Measurements from ENCODE around the gene DTYMK.

Gene DTYMK

DNA sequence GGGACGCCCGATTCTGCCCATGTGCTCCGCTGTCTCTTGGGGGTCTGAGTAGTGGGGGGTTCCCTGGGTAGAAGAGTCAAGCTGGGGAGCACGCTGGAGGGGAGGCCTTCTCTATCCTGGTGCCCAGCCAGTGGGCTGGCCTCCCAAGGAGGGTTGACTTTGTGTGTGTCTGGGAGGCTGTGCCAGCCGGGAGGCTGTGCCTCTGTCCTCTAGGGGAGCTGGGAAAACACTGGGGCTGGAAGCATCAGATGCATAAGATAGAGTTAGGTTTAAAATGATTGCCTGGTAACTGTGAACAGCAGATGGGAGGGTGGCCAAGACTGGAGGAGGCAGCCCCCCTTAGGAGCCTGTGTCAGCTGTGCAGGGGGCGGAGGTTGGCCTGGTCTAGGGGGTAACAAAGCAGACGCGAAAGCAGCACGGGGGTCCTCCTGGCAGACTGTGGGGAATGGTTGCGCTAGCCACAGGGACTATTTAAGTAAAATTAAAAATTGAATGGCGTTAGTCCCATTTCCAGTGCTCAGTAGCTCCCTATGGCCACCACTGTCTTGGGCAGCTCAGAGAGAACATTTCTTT is 16.5 kb upstream of the DTYMK start:
- DNase-seq (ENCODE audit: low read depth) = no peak

- DNase-seq (ENCODE audit: low read depth) = peak; percentile 62
Measured at GRCh38 chr2:241702155-241703031, 15.8 kb upstream of the DTYMK start.

GRCh38 chr2:241701399-241702154 is 15.0 kb upstream of the DTYMK start, which contains the start of gene ING5:
TSS of gene ING5 (plus strand) at chr2:241702039. CDS start at chr2:241702066, 27 bp downstream.
- DNase-seq (ENCODE audit: low read depth) = peak; percentile 82

DNA sequence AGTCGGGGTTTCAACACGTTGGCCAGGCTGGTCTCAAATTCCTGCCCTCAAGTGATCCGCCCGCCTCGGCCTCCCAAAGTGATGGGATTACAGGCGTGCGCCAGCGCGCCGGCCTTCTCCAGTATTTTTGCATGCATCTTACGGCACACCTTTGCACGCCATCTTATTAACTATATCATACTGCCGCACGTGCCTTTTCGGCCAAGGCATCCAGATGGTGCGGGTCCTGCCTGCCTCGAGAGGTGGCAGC is 14.5 kb upstream of the DTYMK start:
- no peak for DNase-seq (ENCODE audit: low read depth)

DNA sequence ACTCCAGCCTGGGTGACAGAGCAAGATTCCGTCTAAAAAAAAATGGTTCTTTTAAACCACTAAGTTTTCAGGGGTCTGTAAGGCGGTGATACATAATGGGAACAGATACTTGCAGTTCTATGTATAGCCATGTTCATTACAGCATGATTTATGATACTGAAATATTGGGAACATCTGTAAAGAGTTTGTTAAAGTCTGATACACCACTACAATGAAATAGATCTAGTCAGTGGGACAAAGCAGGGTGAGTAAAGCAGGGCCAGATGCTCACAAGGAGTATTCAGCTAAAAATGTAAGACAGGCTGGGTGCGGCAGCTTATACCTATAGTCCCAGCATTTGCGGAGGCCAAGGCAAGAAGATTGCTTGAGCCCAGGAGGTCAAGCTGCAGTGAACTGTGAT is 9.0 kb upstream of the DTYMK start:
- DNase-seq (ENCODE audit: low read depth) = no peak

DNA sequence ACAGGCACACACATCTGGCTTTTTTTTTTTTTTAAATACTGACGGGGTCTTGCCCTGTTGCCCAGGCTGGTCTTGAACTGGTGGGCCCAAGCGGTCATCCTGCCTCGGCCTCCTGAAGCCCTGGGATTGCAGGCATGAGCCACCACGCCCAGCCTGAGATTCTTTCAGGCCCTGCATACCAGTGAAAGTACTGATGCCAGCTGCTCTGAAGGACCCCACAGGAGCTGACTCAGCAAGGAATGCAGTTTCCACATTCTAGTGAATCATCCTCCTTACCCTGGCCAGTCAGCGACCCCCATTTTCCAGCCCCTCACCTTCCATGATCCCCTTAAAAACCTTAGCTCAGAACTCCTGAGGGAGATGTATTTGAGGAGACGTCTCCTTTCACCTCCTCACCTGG is 5.8 kb upstream of the DTYMK start:
- DNase-seq (ENCODE audit: low read depth) = peak; percentile 67

GRCh38 chr2:241690202-241690717 is 3.6 kb upstream of the DTYMK start:
- DNase-seq (ENCODE audit: low read depth) = no peak

- DNase-seq (ENCODE audit: low read depth) = no peak
Measured at GRCh38 chr2:241689306-241689705, 2.7 kb upstream of the DTYMK start.

DNA sequence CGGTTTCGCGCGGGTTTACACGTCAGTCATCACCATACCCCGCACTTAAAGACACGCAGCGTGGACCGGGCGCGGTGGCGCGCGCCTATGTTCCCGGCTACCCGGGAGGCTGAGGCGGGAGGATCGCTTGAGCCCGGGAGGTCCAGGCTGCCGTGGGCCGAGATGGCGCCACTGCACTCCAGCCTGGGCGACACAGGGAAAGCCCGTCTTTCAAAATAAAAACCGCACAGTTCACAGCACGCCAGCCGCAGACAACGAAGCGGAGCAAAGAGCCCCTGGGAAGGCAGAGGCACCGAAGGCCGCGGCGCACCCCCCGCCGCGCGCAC is 328 bp downstream of the DTYMK start:
- no peak for DNase-seq (ENCODE audit: low read depth)

DNA sequence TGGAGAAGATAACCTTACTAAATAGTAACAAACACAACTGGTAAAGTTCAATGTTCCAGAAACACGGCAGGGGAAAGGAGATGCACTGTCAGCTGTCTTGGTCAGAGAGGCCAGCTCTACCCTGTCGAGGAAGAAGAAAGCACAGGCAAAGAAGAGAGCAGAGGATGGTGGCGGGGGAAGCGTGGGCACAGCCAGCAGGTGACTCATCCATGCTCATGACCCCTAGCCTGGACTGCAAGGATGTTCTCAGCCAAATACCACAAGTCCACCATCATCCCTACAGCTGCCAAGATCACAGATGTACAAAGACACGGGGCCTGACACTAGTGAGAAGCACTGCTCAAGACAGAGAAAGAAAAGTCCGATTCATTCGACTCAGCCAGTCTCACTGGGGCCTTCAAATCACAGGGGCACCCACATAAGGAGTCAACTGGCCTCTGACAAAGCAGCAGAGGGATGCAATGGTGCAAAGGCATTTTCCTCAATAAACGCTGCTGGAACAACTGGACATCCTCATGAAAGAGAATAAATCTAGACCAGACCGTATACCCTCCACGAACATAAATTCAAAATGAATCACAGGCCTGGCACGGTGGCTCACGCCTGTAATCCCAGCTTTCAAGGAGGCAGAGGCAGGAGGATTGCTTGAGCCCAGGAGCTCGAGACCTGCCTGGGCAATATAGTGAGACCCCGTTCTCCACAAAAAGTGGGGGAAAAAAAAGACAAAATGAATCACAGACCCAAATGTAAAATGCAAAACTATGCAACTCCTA is 5.6 kb downstream of the DTYMK start:
- peak; percentile 96 for DNase-seq (ENCODE audit: low read depth)

DNA sequence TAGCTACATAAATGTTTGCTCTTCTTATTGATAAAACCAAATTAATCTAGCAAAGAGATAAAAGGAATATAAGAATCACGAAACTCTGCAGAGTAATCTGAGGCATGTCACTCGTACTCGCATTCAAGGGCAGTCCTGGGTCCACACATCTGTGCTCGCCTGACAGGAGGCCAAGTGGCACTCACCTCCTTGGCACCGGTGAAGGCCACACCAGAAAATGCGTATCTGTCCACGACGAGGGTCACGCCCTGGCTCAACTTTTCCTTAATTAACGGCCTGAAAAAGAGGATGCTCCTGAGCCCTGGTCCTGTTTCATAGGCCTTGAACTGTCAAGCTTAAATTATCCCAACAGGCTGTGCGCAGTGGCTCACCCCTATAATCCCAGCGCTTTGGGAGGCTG is 6.6 kb downstream of the DTYMK start:
- no peak for DNase-seq (ENCODE audit: low read depth)

DNA sequence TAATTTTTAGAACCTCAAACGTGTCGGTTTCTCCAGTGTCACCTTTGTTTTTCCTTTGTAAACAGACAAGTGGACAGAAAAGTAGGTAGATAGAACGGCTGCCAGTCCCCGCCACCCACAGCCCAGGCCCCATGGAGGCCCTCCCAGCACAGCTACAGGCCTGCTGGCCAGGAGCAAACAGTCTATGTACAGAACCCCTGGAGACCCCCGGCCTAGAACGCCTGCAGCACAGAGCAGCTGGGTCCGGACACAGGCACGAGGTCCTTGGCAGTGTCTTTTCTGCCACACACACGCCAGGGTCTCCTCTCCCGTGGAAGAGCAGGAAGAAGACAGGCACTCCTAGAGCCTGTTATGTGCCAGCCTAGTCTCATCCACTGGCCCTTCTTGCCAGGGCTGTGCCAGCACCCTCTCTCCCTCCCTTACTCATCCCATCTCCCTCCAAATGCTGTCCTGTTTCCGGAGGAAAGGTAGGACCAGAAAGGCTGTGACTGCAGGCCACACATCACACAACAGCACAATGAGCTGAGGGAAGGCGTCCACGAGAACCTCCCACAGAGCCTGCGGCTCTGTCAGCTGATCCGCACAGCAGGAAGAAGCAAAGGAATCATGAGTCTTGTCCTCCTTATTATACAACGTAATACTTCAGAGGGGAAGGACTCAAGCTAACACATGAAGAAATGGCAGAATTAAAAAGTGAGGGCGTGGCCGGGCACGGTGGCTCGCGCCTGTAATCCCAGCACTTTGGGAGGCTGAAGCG is 7.7 kb downstream of the DTYMK start:
- DNase-seq (ENCODE audit: low read depth) = no peak

GRCh38 chr2:241678307-241678706 is 8.3 kb downstream of the DTYMK start:
- DNase-seq (ENCODE audit: low read depth) = no peak

- DNase-seq (ENCODE audit: low read depth) = no peak
Measured at GRCh38 chr2:241677392-241677791, 9.2 kb downstream of the DTYMK start.

DNA sequence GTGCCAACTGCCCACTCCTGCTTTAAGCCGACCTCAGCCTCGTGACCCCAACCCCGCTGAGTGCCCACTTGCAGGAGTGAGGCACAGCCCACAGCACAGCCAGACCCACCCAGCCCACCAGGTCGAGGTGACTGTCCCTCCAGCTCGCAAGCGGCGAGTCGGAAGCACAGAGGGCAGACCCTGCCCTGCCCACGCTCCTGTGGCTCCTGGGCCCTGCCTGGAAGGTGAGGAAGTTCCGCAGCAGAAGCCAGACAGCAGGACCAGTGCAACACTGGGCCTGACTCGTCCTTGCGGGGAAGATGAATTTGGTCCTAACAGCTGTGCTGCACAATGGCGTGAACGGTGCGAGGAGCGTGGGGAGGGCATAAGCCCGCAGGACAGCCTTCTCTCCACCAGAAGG is 9.9 kb downstream of the DTYMK start:
- DNase-seq (ENCODE audit: low read depth) = no peak

DNA sequence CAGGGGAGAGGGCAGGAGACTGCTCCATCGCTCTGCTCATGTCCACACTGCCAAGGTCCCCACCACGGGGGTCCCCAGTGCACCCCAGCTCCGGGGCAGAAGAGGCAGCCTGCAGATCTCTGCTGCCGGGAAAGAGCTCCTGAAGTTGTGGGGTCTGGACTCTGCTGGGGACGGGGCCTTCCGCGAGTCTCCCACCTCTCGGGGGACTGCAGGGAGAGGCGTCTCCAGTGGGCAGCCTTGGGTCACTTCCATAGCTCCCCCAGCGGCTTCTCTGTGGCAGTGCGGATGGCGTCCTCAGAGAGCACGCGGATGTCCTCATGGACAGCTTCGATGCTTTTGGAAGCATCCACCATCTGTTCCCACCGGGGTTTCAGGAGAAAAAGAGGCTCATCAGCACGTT is 10.7 kb downstream of the DTYMK start:
- DNase-seq (ENCODE audit: low read depth) = no peak

DNA sequence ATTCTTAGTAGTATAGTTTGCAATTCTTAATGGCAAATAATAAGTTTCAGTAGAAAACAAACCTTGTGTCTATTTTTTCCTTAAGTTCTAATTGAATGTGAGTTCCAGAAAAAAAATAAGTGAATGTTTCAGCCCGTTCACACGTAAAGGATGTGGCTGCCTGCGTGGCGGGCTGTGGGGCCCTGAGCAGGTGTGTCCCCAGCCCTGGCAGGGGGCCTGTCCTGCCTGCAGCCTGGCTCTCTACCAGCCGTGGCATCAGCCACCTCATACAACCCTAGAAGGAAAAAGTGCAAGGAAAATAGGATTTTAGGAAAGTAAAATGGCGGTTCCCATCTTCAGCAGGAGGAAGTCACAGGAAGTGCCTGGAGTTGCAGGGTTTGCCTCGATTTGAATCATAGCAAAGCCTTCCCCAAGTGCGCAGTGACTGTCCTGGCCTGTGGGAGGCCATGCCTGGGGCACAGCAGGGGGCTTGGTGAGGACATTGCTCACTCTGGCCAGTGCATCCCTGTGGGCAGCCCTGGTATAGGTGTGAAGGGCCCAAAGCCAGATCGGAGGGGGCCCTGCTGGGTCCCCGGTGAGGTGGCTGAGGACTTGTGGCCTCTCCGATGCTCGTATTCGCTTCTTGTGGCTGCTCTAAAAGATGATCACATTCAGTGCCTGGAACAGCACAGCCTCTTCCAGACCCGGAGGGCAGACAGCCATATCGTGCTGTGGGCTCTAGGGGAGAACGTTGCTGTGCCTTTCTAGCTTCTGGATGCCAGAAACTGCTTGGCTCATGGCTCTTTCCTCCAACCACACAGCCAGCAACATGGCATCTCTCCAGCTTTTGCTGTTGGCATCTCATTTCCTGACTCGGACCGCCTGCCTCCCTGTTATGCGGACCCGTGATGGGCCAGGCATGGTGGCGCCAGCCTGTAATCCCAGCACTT is 12.6 kb downstream of the DTYMK start:
- no peak for DNase-seq (ENCODE audit: low read depth)

DNA sequence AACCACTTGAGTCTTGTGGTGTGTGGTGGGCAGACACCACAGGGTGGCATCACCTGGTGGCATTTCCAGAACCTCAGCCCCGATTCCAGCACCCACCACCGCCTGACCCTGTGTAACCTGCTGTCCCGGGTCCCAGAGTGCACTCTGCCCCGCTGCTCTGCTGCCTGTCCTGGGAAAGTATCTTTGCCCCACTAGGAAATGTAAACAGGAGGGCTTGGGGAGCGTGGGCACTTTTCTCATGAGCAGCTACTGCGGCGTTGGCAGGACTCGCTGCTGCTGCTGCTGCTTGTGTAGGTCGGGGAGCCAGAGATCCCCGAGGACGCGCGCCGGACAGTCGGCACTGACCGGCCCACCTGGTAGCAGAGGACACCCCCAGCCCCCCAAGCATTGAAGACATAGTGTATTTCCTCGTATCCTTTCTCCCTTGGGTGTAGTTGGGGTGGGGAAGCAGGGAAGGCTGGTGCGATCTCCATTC is 13.4 kb downstream of the DTYMK start:
- DNase-seq (ENCODE audit: low read depth) = no peak

DNA sequence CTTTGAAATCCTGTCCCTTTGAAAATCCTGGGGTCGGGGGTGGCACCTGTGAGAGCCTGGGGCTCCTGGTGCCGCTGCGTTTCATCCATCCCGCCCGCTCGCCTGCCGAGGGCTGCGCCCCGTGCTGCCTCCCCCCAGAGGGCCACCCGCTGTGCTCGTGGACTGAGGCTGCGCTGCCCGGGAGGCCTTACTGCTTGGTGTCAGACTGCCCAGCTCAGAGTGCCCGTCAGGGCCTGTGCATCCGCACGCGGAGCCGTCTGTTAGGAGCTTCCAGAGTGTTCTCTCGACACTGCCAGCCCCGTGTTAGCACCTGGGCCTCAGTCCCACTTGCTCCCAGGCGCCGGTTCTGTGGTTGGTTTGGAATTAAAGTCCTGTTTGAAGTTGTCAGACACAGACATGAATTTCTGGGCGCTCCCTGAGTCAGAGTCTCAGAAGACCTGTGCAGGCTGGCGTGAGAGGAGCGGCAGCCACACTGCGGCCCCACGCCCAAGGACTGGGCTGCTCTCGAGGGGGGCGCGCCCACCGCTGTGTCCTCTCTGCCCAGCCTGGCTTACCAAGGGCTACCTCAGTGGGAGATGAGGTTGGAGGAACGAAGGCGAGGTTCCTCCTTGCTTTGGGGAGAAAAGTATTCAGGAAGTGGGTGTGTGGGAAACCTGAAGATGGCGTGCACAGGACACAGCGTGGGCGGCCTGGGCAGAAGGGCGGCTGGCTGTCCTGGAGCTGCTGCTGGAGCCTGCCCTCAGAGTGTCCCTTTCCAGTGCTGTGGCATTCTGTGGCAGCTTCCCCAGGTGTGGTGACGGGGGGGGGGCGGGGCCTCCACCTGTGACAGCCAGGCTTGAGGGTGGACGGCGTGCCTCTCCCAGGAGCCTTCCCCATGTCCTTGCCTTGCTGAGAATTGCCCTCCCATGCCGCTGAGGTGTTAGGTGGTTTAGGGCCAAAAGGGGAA is 14.1 kb downstream of the DTYMK start:
- DNase-seq (ENCODE audit: low read depth) = no peak
